Measurements from ENCODE around the gene HLA-DOB. TPM values are rescaled to one million over a fixed set of nuclear protein-coding genes. Genes with fewer than 3 reads are reported as not detected.
A peak's percentile ranks its signal among the peaks of the same experiment; 100 is the strongest.

The HLA-DOB gene
- total RNA-seq, 1 donor = not detected

GRCh38 chr6:32851025-32851424, 34.2 kb upstream of the HLA-DOB start:
- TF ChIP-seq CTCF (IDR thresholded peaks at IDR 0.05; ENCODE audit: insufficient read depth, low read length) = no peak
- H3K4me3 ChIP-seq (ENCODE audit: low read depth, low read length) = no peak overlapping the region
- DNase-seq (ENCODE audit: low read depth) = no peak

- no peak for TF ChIP-seq CTCF (IDR thresholded peaks at IDR 0.05; ENCODE audit: insufficient read depth, low read length)
- H3K4me3 ChIP-seq (ENCODE audit: low read depth, low read length) = no peak overlapping the region
- no peak for DNase-seq (ENCODE audit: low read depth)
Measured at GRCh38 chr6:32849126-32849525, 32.3 kb upstream of the HLA-DOB start.

GRCh38 chr6:32847795-32848194, 31.0 kb upstream of the HLA-DOB start:
- TF ChIP-seq CTCF (IDR thresholded peaks at IDR 0.05; ENCODE audit: insufficient read depth, low read length) = no peak
- H3K4me3 ChIP-seq (ENCODE audit: low read depth, low read length) = no peak overlapping the region
- no peak for DNase-seq (ENCODE audit: low read depth)

GRCh38 chr6:32847004-32847403, 30.2 kb upstream of the HLA-DOB start:
- no peak for DNase-seq (ENCODE audit: low read depth)
- no peak for TF ChIP-seq CTCF (IDR thresholded peaks at IDR 0.05; ENCODE audit: insufficient read depth, low read length)
- no peak overlapping the region for H3K4me3 ChIP-seq (ENCODE audit: low read depth, low read length)

GRCh38 chr6:32845384-32845884, 28.6 kb upstream of the HLA-DOB start:
- no peak for DNase-seq (ENCODE audit: low read depth)
- no peak for TF ChIP-seq CTCF (IDR thresholded peaks at IDR 0.05; ENCODE audit: insufficient read depth, low read length)
- no peak overlapping the region for H3K4me3 ChIP-seq (ENCODE audit: low read depth, low read length)

- DNase-seq (ENCODE audit: low read depth) = no peak
- TF ChIP-seq CTCF (IDR thresholded peaks at IDR 0.05; ENCODE audit: insufficient read depth, low read length) = no peak
- peak overlapping the region; percentile 88 for H3K4me3 ChIP-seq (ENCODE audit: low read depth, low read length)
Measured at GRCh38 chr6:32844839-32845383, 28.1 kb upstream of the HLA-DOB start.

All from fibroblast of the aortic adventitia (primary cell).